Skeletal muscle satellite cell (primary cell): ENCODE data around the gene EXOC2.

Experiments used
- H3K27me3 ChIP-seq: 2 replicates; pipeline ENCODE4 v1.7.0; 2013; ENCODE audit warnings: low read length; ENCODE audit not compliant: control insufficient read depth, insufficient read depth
- H3K36me3 ChIP-seq: 2 replicates; pipeline ENCODE4 v1.7.0; 2013; ENCODE audit warnings: mild to moderate bottlenecking, control low read depth, low read length; ENCODE audit not compliant: insufficient read depth
- H3K4me1 ChIP-seq: 2 replicates; pipeline ENCODE4 v1.7.0; 2013; ENCODE audit warnings: low read length; ENCODE audit not compliant: control insufficient read depth, insufficient read depth
- H3K4me2 ChIP-seq: 2 replicates; pipeline ENCODE4 v1.7.0; 2013; ENCODE audit warnings: mild to moderate bottlenecking, low read length
- H3K4me3 ChIP-seq: 2 replicates; pipeline ENCODE4 v1.7.0; 2013; ENCODE audit warnings: low read length
- H3K9ac ChIP-seq: 2 replicates; pipeline ENCODE4 v1.7.0; 2013; ENCODE audit warnings: mild to moderate bottlenecking, low read depth, low read length, moderate library complexity
- H3K9me3 ChIP-seq: replicated peaks from 2 replicates; pipeline ENCODE4 v1.7.0; 2013; ENCODE audit warnings: mild to moderate bottlenecking, control low read depth, low read length

EXOC2 gene

GRCh38 chr6:692356-692851 lies 535 bp downstream of the EXOC2 start:
- H3K9ac ChIP-seq = peak overlapping the region; percentile 82
- peak overlapping the region; percentile 80 for H3K4me2 ChIP-seq
- no peaks in the 10 kb centered on the region for H3K27me3 ChIP-seq
- no peaks in the 10 kb centered on the region for H3K9me3 ChIP-seq
- H3K4me1 ChIP-seq = peaks cover 3% of the 10 kb centered on the region
- no peaks in the 10 kb centered on the region for H3K36me3 ChIP-seq
- peak overlapping the region; percentile 81 for H3K4me3 ChIP-seq

DNA sequence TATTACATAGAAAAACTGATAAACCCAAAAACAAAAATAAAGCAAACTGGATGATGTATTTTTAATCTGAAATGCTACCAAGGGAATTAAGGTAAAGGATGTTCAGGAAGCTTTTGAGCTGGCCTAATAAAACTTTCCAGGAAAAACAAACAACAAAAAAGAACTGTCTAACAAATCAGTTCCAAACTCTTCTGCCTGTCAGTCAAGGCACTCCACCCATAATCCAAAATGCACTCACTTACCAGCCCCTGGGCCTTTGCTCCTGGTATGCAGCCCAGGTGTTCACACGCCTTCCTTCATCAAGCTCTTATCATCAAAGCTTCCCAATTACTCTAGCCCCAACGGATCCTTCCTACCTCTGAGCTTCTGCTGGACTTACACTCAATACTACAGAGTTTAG lies 3.7 kb downstream of the EXOC2 start:
- Histone ChIP-seq H3K9me3 (no peaks in the 10 kb centered on the region), H3K36me3 (no peaks in the 10 kb centered on the region), H3K4me2 (no peak overlapping the region), H3K4me3 (no peak overlapping the region), H3K27me3 (no peaks in the 10 kb centered on the region), H3K4me1 (peaks cover 14% of the 10 kb centered on the region), H3K9ac (no peak overlapping the region)

DNA sequence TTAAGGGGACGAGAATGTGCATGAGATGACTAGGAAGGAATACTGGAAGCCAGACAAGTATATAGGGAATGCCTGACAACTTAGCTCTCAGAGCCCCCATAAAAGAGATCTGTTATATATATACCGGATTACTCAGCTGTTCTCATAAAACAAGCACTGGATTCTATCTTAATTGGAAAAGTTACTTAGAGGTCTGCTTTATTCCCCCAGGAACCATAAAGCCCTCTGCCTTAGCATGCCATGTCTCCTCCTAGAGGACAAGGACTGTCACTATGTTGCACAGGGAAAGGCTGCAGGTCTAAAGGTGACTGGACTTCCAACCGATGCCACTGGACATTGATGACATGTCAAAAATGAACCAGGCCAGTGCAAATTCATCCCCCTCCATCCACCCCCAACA lies 6.4 kb downstream of the EXOC2 start:
- Histone ChIP-seq H3K36me3 (no peaks in the 10 kb centered on the region), H3K4me1 (peaks cover 26% of the 10 kb centered on the region), H3K9ac (no peak overlapping the region), H3K4me2 (no peak overlapping the region), H3K9me3 (no peaks in the 10 kb centered on the region), H3K4me3 (no peak overlapping the region), H3K27me3 (no peaks in the 10 kb centered on the region)

GRCh38 chr6:684831-685636 lies 7.9 kb downstream of the EXOC2 start:
- H3K36me3 ChIP-seq = no peaks in the 10 kb centered on the region
- no peak overlapping the region for H3K4me2 ChIP-seq
- peaks cover 26% of the 10 kb centered on the region for H3K4me1 ChIP-seq
- H3K27me3 ChIP-seq = no peaks in the 10 kb centered on the region
- H3K4me3 ChIP-seq = no peak overlapping the region
- no peaks in the 10 kb centered on the region for H3K9me3 ChIP-seq
- H3K9ac ChIP-seq = no peak overlapping the region

DNA sequence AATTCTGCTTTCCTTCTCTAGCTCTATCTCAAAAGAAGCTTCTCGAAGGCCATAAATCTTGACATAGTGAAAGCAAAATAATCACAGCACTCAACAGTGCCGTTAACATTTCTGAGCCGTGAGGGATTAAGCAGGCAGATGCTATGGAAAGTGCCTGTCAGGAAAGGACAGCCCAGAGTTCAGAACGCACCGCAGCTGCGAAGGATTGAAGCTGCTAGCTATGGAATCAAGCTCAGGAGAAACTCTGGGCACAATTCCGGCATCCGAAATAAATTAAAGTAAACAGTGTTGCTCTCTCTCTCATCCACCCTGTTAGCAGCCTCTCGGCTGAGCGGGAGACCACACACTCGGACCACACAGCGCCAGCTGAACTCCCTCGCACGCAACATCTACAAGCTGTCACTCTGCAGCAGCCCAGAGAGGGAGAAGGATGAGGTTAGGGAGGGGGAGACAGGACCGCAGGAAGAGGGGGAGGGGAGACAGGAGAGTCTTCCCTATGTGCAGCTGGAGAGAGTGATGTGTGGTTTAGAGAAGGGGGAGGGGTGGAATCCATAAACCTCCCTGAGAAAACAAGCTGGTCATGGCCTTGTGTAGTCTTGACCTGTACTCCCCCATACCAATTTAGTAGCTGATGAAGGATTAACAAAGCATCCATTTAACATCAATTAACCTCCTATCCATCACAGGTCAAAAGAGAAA lies 9.0 kb downstream of the EXOC2 start:
- peaks cover 26% of the 10 kb centered on the region for H3K4me1 ChIP-seq
- no peaks in the 10 kb centered on the region for H3K9me3 ChIP-seq
- H3K4me3 ChIP-seq = peak overlapping the region; percentile 52
- H3K36me3 ChIP-seq = no peaks in the 10 kb centered on the region
- no peaks in the 10 kb centered on the region for H3K27me3 ChIP-seq
- H3K4me2 ChIP-seq = peak overlapping the region; percentile 83
- peak overlapping the region; percentile 30 for H3K9ac ChIP-seq

DNA sequence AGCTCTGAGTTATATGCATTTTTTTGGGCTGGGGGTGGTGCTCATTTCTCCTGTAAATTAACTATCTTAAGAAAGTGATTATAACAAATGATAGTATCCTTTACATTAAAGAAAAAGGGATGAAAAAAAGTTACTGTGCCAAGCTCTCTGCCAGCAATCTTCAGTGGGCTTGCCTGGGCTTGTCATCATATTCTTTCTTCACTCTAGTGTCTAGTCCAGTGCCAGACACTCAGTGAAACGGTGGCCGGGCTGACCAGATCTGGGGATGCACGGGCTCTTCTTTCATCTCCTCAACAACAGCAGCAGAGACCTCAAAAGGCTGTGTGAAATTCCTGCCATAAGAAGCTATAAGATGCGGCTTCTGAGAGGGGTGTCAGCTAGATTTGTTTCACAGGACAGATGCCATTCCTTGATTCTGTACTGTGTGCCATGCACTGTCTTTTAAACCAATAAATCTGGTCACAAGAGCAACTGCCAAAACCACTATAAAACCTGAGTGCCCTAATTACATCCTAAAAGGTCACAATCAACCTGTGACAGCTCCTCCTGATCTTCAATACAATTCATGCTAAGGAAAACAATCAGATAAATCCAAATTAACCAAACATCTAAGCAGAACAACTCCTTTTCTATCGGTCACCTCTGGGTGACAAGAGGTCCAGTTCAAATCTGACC lies 12.1 kb downstream of the EXOC2 start:
- H3K4me1 ChIP-seq = peaks cover 26% of the 10 kb centered on the region
- H3K4me3 ChIP-seq = no peak overlapping the region
- no peaks in the 10 kb centered on the region for H3K27me3 ChIP-seq
- no peaks in the 10 kb centered on the region for H3K9me3 ChIP-seq
- H3K4me2 ChIP-seq = no peak overlapping the region
- H3K36me3 ChIP-seq = no peaks in the 10 kb centered on the region
- no peak overlapping the region for H3K9ac ChIP-seq

DNA sequence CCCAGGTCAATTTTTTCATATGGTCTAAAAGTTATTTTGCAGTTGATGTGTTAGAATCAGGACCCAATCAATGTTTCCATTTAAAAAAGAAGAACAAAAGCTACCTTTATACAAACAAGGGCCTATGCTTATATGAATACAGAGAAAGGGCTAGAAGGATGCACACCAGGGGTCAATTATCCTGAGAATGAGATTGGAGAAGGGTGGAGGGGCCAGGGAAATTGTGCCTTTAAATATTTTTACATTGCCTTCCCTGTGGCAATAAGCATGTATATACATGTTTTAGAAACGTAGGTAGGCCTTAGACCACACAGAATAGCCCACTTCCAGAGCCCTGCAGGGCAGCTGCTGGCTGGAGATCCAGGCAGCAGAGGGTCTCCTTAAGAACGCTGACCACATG lies 12.7 kb downstream of the EXOC2 start:
- Histone ChIP-seq H3K4me2 (no peak overlapping the region), H3K9me3 (no peaks in the 10 kb centered on the region), H3K9ac (no peak overlapping the region), H3K27me3 (no peaks in the 10 kb centered on the region), H3K4me1 (peaks cover 26% of the 10 kb centered on the region), H3K4me3 (no peak overlapping the region), H3K36me3 (no peaks in the 10 kb centered on the region)

DNA sequence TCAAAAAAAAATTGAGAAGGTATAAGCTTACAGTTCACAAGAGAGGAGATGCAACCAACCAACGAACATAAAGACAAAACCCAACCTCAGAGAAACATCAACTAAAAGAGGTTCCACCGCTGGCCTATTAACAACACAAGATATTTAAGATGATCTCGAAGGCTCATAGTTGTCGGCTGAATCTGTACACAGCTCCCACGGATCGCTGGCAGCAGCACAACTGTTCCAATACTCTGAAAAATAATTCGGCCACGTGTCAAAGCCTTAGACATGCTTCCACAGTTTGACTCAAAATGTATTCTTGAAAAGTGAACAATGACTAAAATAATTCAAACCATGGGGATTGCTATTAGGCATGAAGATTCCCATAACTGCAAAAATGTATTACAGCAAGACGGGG lies 13.7 kb downstream of the EXOC2 start:
- no peak overlapping the region for H3K4me3 ChIP-seq

DNA sequence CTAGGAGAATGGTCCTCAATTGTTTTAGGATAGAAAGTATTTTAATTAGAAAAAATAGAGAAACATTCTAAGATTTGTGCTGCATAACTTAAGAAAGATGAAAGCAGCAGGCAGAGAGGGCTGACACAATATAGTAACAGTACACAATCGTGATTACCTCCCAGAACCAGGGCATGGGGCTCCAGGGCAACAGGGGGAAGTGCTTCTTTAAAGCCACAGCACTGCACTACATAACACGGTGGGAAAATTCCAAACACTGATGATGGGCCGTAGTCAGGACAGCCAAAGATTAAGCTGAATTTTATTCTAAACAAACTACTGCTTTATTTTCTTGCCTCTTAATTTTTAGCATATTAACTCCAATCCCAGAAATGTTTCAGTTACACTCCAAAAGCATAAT lies 14.4 kb downstream of the EXOC2 start:
- H3K9me3 ChIP-seq = no peaks in the 10 kb centered on the region
- no peaks in the 10 kb centered on the region for H3K36me3 ChIP-seq
- H3K9ac ChIP-seq = no peak overlapping the region
- no peak overlapping the region for H3K4me3 ChIP-seq
- peaks cover 10% of the 10 kb centered on the region for H3K4me1 ChIP-seq
- no peaks in the 10 kb centered on the region for H3K27me3 ChIP-seq
- H3K4me2 ChIP-seq = no peak overlapping the region

More for the DNA sequence above, 13.7 kb downstream of the EXOC2 start:
- H3K9ac ChIP-seq = no peak overlapping the region
- H3K36me3 ChIP-seq = no peaks in the 10 kb centered on the region
- no peaks in the 10 kb centered on the region for H3K9me3 ChIP-seq
- peaks cover 16% of the 10 kb centered on the region for H3K4me1 ChIP-seq
- no peaks in the 10 kb centered on the region for H3K27me3 ChIP-seq
- H3K4me2 ChIP-seq = no peak overlapping the region

DNA sequence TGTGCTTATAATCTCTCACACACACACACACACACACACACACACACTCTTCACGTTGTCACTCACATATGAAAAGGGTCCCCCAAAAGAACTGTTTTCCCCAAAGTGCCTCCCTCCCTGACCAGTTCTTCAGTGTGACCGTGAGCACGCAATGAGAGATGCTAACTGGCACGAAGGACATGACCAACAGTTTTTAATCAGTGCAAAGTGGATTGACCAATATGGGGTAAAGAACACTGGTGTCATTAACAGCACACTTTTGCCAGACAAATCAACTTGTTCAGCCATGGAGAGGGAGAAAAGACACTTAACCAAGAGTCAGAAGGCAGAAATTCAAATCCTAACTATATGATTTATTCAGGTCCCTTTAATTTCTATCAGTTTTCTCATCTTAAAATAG lies 15.0 kb downstream of the EXOC2 start:
- H3K4me3 ChIP-seq = no peak overlapping the region
- no peak overlapping the region for H3K4me2 ChIP-seq
- no peaks in the 10 kb centered on the region for H3K36me3 ChIP-seq
- H3K4me1 ChIP-seq = peaks cover 7% of the 10 kb centered on the region
- no peaks in the 10 kb centered on the region for H3K9me3 ChIP-seq
- H3K9ac ChIP-seq = no peak overlapping the region
- H3K27me3 ChIP-seq = no peaks in the 10 kb centered on the region

DNA sequence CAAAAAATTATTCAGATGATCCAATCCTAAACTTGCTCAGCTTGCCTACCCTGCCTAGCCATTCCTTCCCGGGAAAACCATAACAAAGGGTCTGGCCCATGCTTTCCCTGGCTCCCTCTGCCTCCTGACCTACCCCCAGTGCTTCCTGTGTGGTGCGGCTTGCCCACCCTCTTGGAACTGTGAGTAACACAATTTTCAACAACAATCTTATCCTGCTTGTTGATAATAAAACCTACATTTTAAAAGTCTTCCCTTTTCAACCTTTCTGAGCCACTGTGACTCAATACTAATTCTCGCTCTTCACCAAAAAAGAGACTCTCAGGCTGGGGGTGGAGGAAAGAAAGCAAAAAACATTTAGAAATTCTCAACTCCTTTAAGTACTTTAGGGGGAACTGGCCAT lies 18.0 kb downstream of the EXOC2 start:
- H3K4me1 ChIP-seq = no peaks in the 10 kb centered on the region
- no peaks in the 10 kb centered on the region for H3K36me3 ChIP-seq

More for the DNA sequence above, 18.0 kb downstream of the EXOC2 start:
- Histone ChIP-seq H3K4me3 (no peak overlapping the region), H3K9ac (no peak overlapping the region), H3K9me3 (no peaks in the 10 kb centered on the region), H3K4me2 (no peak overlapping the region), H3K27me3 (no peaks in the 10 kb centered on the region)
